SK-N-SH treated with all-trans-retinoic acid at 6 μM for 48 hours (cell line): ENCODE data around the gene DDX10.

Source experiments
- ARNTL ChIP-seq: fragments of 450-650 bp; formaldehyde crosslinking; IDR thresholded peaks from 2 replicates; pipeline ENCODE4 v1.5.0; 2020; ENCODE audit warnings: low read depth, mild to moderate bottlenecking, moderate library complexity, borderline replicate concordance
- BACH2 ChIP-seq: fragments of 250-450 bp; sonication (Bioruptor Pico); IDR thresholded peaks from 2 replicates; pipeline ENCODE4 v1.9.0; 2021; ENCODE audit warnings: mild to moderate bottlenecking, borderline replicate concordance
- ESRRG ChIP-seq: fragments of 250-450 bp; sonication (Bioruptor Pico); IDR thresholded peaks from 2 replicates; pipeline ENCODE4 v1.6.1; 2021; ENCODE audit warnings: mild to moderate bottlenecking
- POU6F1 ChIP-seq: fragments of 250-450 bp; sonication (Bioruptor Pico); IDR thresholded peaks from 2 replicates; pipeline ENCODE4 v1.8.0; 2021; ENCODE audit warnings: low read depth, mild to moderate bottlenecking, moderate library complexity, borderline replicate concordance
- PPARA ChIP-seq: fragments of 250-450 bp; sonication (Bioruptor Pico); IDR thresholded peaks from 2 replicates; pipeline ENCODE4 v1.5.0; 2020; ENCODE audit warnings: mild to moderate bottlenecking, borderline replicate concordance
- RARB ChIP-seq: fragments of 250-450 bp; sonication (Bioruptor Pico); IDR thresholded peaks from 2 replicates; pipeline ENCODE4 v1.8.0; 2021; ENCODE audit warnings: mild to moderate bottlenecking, moderate library complexity
- TCF4 ChIP-seq: fragments of 250-450 bp; sonication (Bioruptor Pico); IDR thresholded peaks from 2 replicates; pipeline ENCODE4 v1.8.0; 2021; ENCODE audit warnings: mild to moderate bottlenecking, moderate library complexity, borderline replicate concordance
- TSHZ2 ChIP-seq: fragments of 250-450 bp; sonication (Bioruptor Pico); IDR thresholded peaks from 2 replicates; pipeline ENCODE4 v1.5.0; 2020; ENCODE audit warnings: mild to moderate bottlenecking, moderate library complexity
- ZFP3 ChIP-seq: fragments of 250-450 bp; sonication (Bioruptor Pico); IDR thresholded peaks from 2 replicates; pipeline ENCODE4 v1.5.0; 2020; ENCODE audit warnings: mild to moderate bottlenecking, moderate library complexity
- ZFP30 ChIP-seq: fragments of 450-650 bp; formaldehyde crosslinking; IDR thresholded peaks from 2 replicates; pipeline ENCODE4 v1.5.0; 2022; ENCODE audit warnings: mild to moderate bottlenecking, moderate library complexity
- ZNF70 ChIP-seq: fragments of 450-650 bp; formaldehyde crosslinking; IDR thresholded peaks from 2 replicates; pipeline ENCODE4 v1.5.0; 2020; ENCODE audit warnings: mild to moderate bottlenecking, moderate library complexity
- TF ChIP-seq, protein P1 (sequence below): fragments of 250-450 bp; sonication (Bioruptor Pico); IDR thresholded peaks from 2 replicates; pipeline ENCODE4 v1.8.0; 2020; ENCODE audit warnings: mild to moderate bottlenecking, moderate library complexity, borderline replicate concordance
- TF ChIP-seq, protein P2 (sequence below): fragments of 250-450 bp; sonication (Bioruptor Pico); IDR thresholded peaks from 2 replicates; pipeline ENCODE4 v1.5.1; 2020; ENCODE audit warnings: low read depth, mild to moderate bottlenecking, moderate library complexity

- TF ChIP-seq BACH2 (CRISPR knock-in tag) (no peak), ESRRG (CRISPR knock-in tag) (no peak), ARNTL (CRISPR knock-in tag) (no peak), TCF4 (CRISPR knock-in tag) (no peak), POU6F1 (no peak), TSHZ2 (CRISPR knock-in tag) (no peak), ZNF70 (no peak), PPARA (no peak), ZFP30 (CRISPR knock-in tag) (no peak), ZFP3 (CRISPR knock-in tag) (no peak), RARB (CRISPR knock-in tag) (no peak)
- TF ChIP-seq, protein P1, sequence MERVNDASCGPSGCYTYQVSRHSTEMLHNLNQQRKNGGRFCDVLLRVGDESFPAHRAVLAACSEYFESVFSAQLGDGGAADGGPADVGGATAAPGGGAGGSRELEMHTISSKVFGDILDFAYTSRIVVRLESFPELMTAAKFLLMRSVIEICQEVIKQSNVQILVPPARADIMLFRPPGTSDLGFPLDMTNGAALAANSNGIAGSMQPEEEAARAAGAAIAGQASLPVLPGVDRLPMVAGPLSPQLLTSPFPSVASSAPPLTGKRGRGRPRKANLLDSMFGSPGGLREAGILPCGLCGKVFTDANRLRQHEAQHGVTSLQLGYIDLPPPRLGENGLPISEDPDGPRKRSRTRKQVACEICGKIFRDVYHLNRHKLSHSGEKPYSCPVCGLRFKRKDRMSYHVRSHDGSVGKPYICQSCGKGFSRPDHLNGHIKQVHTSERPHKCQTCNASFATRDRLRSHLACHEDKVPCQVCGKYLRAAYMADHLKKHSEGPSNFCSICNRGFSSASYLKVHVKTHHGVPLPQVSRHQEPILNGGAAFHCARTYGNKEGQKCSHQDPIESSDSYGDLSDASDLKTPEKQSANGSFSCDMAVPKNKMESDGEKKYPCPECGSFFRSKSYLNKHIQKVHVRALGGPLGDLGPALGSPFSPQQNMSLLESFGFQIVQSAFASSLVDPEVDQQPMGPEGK (CRISPR knock-in tag): no peak
- TF ChIP-seq, protein P2, sequence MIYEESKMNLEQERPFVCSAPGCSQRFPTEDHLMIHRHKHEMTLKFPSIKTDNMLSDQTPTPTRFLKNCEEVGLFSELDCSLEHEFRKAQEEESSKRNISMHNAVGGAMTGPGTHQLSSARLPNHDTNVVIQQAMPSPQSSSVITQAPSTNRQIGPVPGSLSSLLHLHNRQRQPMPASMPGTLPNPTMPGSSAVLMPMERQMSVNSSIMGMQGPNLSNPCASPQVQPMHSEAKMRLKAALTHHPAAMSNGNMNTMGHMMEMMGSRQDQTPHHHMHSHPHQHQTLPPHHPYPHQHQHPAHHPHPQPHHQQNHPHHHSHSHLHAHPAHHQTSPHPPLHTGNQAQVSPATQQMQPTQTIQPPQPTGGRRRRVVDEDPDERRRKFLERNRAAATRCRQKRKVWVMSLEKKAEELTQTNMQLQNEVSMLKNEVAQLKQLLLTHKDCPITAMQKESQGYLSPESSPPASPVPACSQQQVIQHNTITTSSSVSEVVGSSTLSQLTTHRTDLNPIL (CRISPR knock-in tag): no peak
Observed at GRCh38 chr11:108616549-108616948, 48.3 kb upstream of the DDX10 start.
